ENCODE measurements around the gene SECTM1. TPM values are rescaled to one million over a fixed set of nuclear protein-coding genes. Genes with fewer than 3 reads are reported as not detected.

The SECTM1 gene
- polyA plus RNA-seq, 2 of the 4 experiments (the other 2 are of a cell fraction) = 0.22 to 2.0 TPM

DNA sequence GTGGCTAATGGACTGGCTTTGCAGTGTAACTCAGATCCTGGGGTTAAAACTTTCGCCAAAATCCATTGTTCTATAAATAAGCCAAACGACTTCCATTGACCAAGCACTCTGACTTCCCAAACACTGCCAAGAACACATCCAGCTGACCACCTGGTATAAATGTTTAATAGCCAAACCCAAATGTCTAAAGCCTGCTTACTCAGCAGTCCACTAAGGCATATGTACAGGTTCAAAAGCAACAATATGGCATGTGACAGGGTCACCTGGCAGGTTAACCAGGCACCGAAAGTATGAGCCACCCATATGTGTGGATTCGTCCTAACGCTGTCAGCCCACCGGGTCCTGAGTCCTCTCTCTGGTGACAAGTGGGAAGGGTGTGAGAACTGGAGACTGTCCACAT, 62.2 kb downstream of the SECTM1 start:
- no peaks in the 10 kb centered on the region for H3K9me3 ChIP-seq
- H3K4me3 ChIP-seq = peak overlapping the region; percentile 97; the same call in 2 of the 3 replicates
- ChIA-PET CTCF (interaction anchor here (0.9 to 8.6 kb wide), 5 partner anchors 10 to 35 kb away, joined by 3 to 59 read pairs (median 3); no protein-coding TSS in a partner anchor), POLR2A (no interaction called here)
- peak; percentile 76 for TF ChIP-seq MAFK (IDR thresholded peaks at IDR 0.05; ENCODE audit: partially characterized antibody)
- no peak for TF ChIP-seq ATOH8 (CRISPR knock-in tag; IDR thresholded peaks at IDR 0.05; ENCODE audit: low read depth)
- WGBS (ENCODE audit: missing lambda C conversion rate) = 87% methylated on average over 6 of the region's 6 CpGs
- no peak for DNase-seq (ENCODE audit: low read depth in 1 of 2, low spot score in 1 of 2)
- peak overlapping the region in 1 of 2 experiments; percentile 99; a peak in 3 of 6 replicates for H3K27ac ChIP-seq
- H3K4me2 ChIP-seq = peak overlapping the region; percentile 88
- no peak for FAIRE-seq
- H3K4me1 ChIP-seq = peaks cover 64% of the 10 kb centered on the region
- ATAC-seq = no peak

Other genes with a start within 250 kb of the SECTM1 start
- 12.9 and 16.3 TPM in 2 replicates for gene FASN, start 235.5 kb downstream of the SECTM1 start, polyA plus RNA-seq (2011; rRNA removed)
- gene FASN, start 235.5 kb downstream of the SECTM1 start, polyA plus RNA-seq (2017; fragmentation: RNase III; extraction: RNeasy Plus Mini Kit Qiagen cat#74134 plus additional on column Dnase treatment) = 114 to 169 TPM (median 144 TPM) in 3 replicates
- gene CCDC57, start 120.9 kb downstream of the SECTM1 start, polyA plus RNA-seq (2011; rRNA removed) = 16.6 and 18.5 TPM in 2 replicates
- 18.2 to 22.1 TPM (median 18.9 TPM) in 3 replicates for gene CCDC57, start 120.9 kb downstream of the SECTM1 start, polyA plus RNA-seq (2017; fragmentation: RNase III; extraction: RNeasy Plus Mini Kit Qiagen cat#74134 plus additional on column Dnase treatment)
- gene SLC16A3, start 104.7 kb downstream of the SECTM1 start, polyA plus RNA-seq (2011; rRNA removed) = 28.6 and 40.0 TPM in 2 replicates
- gene SLC16A3, start 104.7 kb downstream of the SECTM1 start, polyA plus RNA-seq (2017; fragmentation: RNase III; extraction: RNeasy Plus Mini Kit Qiagen cat#74134 plus additional on column Dnase treatment) = 77.9 to 97.7 TPM (median 90.9 TPM) in 3 replicates
- 130 and 139 TPM in 2 replicates for gene CSNK1D, start 60.1 kb downstream of the SECTM1 start, polyA plus RNA-seq (2011; rRNA removed)
- gene CSNK1D, start 60.1 kb downstream of the SECTM1 start, polyA plus RNA-seq (2017; fragmentation: RNase III; extraction: RNeasy Plus Mini Kit Qiagen cat#74134 plus additional on column Dnase treatment) = 151 to 173 TPM (median 163 TPM) in 3 replicates
- gene CD7, start 16.2 kb downstream of the SECTM1 start, polyA plus RNA-seq (2011; rRNA removed) = not detected in 2 replicates
- gene CD7, start 16.2 kb downstream of the SECTM1 start, polyA plus RNA-seq (2017; fragmentation: RNase III; extraction: RNeasy Plus Mini Kit Qiagen cat#74134 plus additional on column Dnase treatment) = not detected in 3 replicates
- 0.32 and 0.43 TPM in 2 replicates for gene TEX19, start 25.5 kb upstream of the SECTM1 start, polyA plus RNA-seq (2011; rRNA removed)
- gene TEX19, start 25.5 kb upstream of the SECTM1 start, polyA plus RNA-seq (2017; fragmentation: RNase III; extraction: RNeasy Plus Mini Kit Qiagen cat#74134 plus additional on column Dnase treatment) = 0.50 to 0.66 TPM (median 0.55 TPM) in 3 replicates
- gene UTS2R, start 38.0 kb upstream of the SECTM1 start, polyA plus RNA-seq (2011; rRNA removed) = not detected in 2 replicates
- gene UTS2R, start 38.0 kb upstream of the SECTM1 start, polyA plus RNA-seq (2017; fragmentation: RNase III; extraction: RNeasy Plus Mini Kit Qiagen cat#74134 plus additional on column Dnase treatment) = not detected in 3 replicates
- 18.0 and 18.4 TPM in 2 replicates for gene HEXD, start 84.6 kb upstream of the SECTM1 start, polyA plus RNA-seq (2011; rRNA removed)
- gene HEXD, start 84.6 kb upstream of the SECTM1 start, polyA plus RNA-seq (2017; fragmentation: RNase III; extraction: RNeasy Plus Mini Kit Qiagen cat#74134 plus additional on column Dnase treatment) = 15.9 to 21.4 TPM (median 19.5 TPM) in 3 replicates
- 14.9 and 15.2 TPM in 2 replicates for gene OGFOD3, start 84.8 kb upstream of the SECTM1 start, polyA plus RNA-seq (2011; rRNA removed)
- gene OGFOD3, start 84.8 kb upstream of the SECTM1 start, polyA plus RNA-seq (2017; fragmentation: RNase III; extraction: RNeasy Plus Mini Kit Qiagen cat#74134 plus additional on column Dnase treatment) = 19.8 to 21.9 TPM (median 20.8 TPM) in 3 replicates
- gene CYBC1, start 117.0 kb upstream of the SECTM1 start, polyA plus RNA-seq (2011; rRNA removed) = 68.6 and 81.8 TPM in 2 replicates
- gene CYBC1, start 117.0 kb upstream of the SECTM1 start, polyA plus RNA-seq (2017; fragmentation: RNase III; extraction: RNeasy Plus Mini Kit Qiagen cat#74134 plus additional on column Dnase treatment) = 74.3 to 89.8 TPM (median 86.5 TPM) in 3 replicates
- 89.6 and 108 TPM in 2 replicates for gene NARF, start 125.0 kb upstream of the SECTM1 start, polyA plus RNA-seq (2011; rRNA removed)
- 38.2 to 51.2 TPM (median 45.0 TPM) in 3 replicates for gene NARF, start 125.0 kb upstream of the SECTM1 start, polyA plus RNA-seq (2017; fragmentation: RNase III; extraction: RNeasy Plus Mini Kit Qiagen cat#74134 plus additional on column Dnase treatment)
- gene FOXK2, start 186.0 kb upstream of the SECTM1 start, polyA plus RNA-seq (2011; rRNA removed) = 34.8 and 35.9 TPM in 2 replicates
- gene FOXK2, start 186.0 kb upstream of the SECTM1 start, polyA plus RNA-seq (2017; fragmentation: RNase III; extraction: RNeasy Plus Mini Kit Qiagen cat#74134 plus additional on column Dnase treatment) = 37.5 to 39.2 TPM (median 38.2 TPM) in 3 replicates